Lower leg skin (tissue), 4 donors: ENCODE results near the gene FAM3A. TPM values are rescaled to one million over a fixed set of nuclear protein-coding genes. Genes with fewer than 3 reads are reported as not detected.

Experiments
- DNase-seq, 2 donors: peaks; one replicate each; pipeline ENCODE4 v3.0.0-alpha.2; 2019; ENCODE audit warnings: low spot score in 2 of 2
- H3K4me3 ChIP-seq: fragments of 200-600 bp; sonication (generic); 2 replicates; pipeline ENCODE4 v1.5.1; 2017; ENCODE audit warnings: mild to moderate bottlenecking, low read depth; ENCODE audit not compliant: poor library complexity, severe bottlenecking
- CTCF ChIP-seq, 3 donors: fragments of 450-650 bp; IDR thresholded peaks; one replicate each; pipeline ENCODE4 v1.5.1; 2016; ENCODE audit warnings: antibody characterized with exemption in 3 of 3, mild to moderate bottlenecking in 3 of 3, moderate library complexity in 2 of 3
- POLR2A ChIP-seq, 2 donors: fragments of 450-650 bp; IDR thresholded peaks; one replicate each; pipeline ENCODE4 v1.6.1; 2016 to 2017; ENCODE audit warnings: antibody characterized with exemption in 2 of 2, mild to moderate bottlenecking in 1 of 2, moderate library complexity in 1 of 2
- WGBS, 2 donors: methylation state at CpG; one replicate each; pipeline ENCODE4 v1.1.5; 2018; 5-methylcytosine and 5-hydroxymethylcytosine counted together
- intact Hi-C: fragments of 100-400 bp; cut with DNase I; formaldehyde crosslinking; loops from one replicate; pipeline ENCODE4 v1.15.0; 2023; ENCODE audit warnings: low total_unique reads
- total RNA-seq, 4 donors: library from RNA; depleted of rRNA; stranded (reverse); fragments of >200 nt; gene quantifications; one replicate each; pipeline ENCODE4 v1.1.0, GENCODE V29; 2016

The FAM3A gene
- total RNA-seq, 4 donors from 2014 or later: 42.5 to 61.7 (median 47.2) TPM

DNA sequence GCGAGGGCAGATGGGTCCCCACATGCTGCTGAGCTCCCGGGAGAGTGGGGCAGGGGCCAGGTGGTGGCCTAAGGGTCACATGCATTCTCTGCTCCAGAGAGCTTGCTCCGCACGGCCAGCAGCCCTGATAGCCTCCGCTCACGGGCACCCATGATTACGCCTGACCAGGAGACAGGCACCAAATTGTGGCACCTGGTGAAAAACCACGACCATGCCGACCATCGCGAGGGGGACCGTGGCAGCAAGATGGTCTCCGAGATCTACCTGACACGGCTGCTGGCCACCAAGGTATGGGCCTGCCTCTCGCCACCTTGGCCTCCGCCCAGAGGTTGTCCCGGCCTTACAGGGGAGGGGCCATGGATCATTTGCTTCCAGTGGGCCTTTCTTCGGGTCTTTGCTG lies 46.2 kb downstream of the FAM3A start:
- no peak overlapping the region for H3K4me3 ChIP-seq
- TF ChIP-seq CTCF (IDR thresholded peaks at IDR 0.05) (no peak), POLR2A (IDR thresholded peaks at IDR 0.05) (no peak)
- WGBS, 2 donors: 90 to 92% methylated on average over 2 to 18 of the region's 18 CpGs
- intact Hi-C loops: no loop called here
- no peak for DNase-seq

DNA sequence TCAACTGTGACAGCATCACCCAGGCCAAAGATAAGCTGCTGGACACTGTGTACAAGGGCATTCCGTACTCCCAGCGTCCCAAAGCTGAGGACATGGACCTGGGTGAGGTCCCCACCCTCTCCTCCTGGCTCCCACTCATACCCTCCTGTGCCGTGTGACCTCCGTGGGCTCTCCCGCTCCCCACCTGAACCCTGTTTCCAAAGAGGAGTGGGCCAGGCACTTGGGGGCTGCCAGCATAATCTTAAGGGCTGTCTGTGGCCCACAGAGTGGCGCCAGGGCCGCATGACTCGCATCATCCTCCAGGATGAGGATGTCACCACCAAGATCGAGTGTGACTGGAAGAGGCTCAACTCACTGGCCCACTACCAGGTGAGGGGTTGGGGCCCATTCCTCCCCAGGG lies 46.9 kb downstream of the FAM3A start:
- no peak for DNase-seq
- WGBS, 2 donors: 84 to 93% methylated on average over 5 to 9 of the region's 9 CpGs
- TF ChIP-seq CTCF (IDR thresholded peaks at IDR 0.05) (no peak), POLR2A (IDR thresholded peaks at IDR 0.05) (no peak)
- intact Hi-C loops: no loop called here
- H3K4me3 ChIP-seq: no peak overlapping the region

GRCh38 chrX:154468217-154468616 lies 47.8 kb downstream of the FAM3A start:
- no peak for DNase-seq
- H3K4me3 ChIP-seq: no peak overlapping the region
- 91 to 99% methylated on average over 13 to 23 of the region's 23 CpGs for WGBS, 2 donors
- TF ChIP-seq CTCF (IDR thresholded peaks at IDR 0.05) (no peak), POLR2A (IDR thresholded peaks at IDR 0.05) (no peak)
- intact Hi-C loops: no loop called here

- no peak overlapping the region for H3K4me3 ChIP-seq
- DNase-seq: no peak
- no peak for TF ChIP-seq CTCF (IDR thresholded peaks at IDR 0.05)
- TF ChIP-seq POLR2A (IDR thresholded peaks at IDR 0.05): no peak
- intact Hi-C loops: no loop called here
- WGBS, 2 donors: 93 to 95% methylated on average over 3 to 5 of the region's 21 CpGs
Measured at GRCh38 chrX:154467556-154467955, 48.5 kb downstream of the FAM3A start.

DNA sequence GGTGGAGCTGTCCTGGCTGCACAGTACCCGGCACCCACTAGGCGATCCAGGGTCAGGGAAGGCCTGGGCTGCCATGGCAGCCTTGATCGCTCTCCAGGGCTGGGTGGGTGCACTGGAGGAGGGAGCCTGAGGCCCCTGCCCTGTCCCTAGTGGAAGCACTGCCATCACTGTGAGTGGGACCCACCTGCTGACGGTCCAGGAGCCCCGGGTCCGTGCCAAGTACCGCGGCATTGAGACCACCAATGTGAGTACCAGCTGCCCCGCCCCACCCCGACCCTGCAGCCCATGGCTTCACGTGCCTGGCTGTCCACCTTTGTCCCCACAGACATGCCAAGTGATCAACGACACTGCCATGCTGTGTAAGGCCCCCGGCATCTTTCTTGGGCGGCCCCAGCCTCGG lies 49.1 kb downstream of the FAM3A start:
- WGBS, 2 donors: 94% methylated on average over 15 of the region's 15 CpGs; no CpG with 5 or more reads in 1 of the 2 donors
- intact Hi-C loops: no loop called here
- no peak for DNase-seq
- TF ChIP-seq POLR2A (IDR thresholded peaks at IDR 0.05): no peak
- TF ChIP-seq CTCF (IDR thresholded peaks at IDR 0.05): no peak
- H3K4me3 ChIP-seq: no peak overlapping the region

GRCh38 chrX:154466036-154466435 lies 50.0 kb downstream of the FAM3A start:
- intact Hi-C loops: no loop called here

More at GRCh38 chrX:154466036-154466435, 50.0 kb downstream of the FAM3A start:
- no peak for TF ChIP-seq CTCF (IDR thresholded peaks at IDR 0.05)
- no peak for TF ChIP-seq POLR2A (IDR thresholded peaks at IDR 0.05)
- DNase-seq: no peak
- H3K4me3 ChIP-seq: no peak overlapping the region
- WGBS, 2 donors: 91 to 92% methylated on average over 16 to 32 of the region's 32 CpGs
